HG03280 (cell line): ENCODE data around the gene OR2D2.
A peak's percentile ranks its signal among the peaks of the same experiment; 100 is the strongest.
"Not testable (repeated sequence)": the region's sequence is repeated elsewhere in the genome, so short reads cannot be mapped to it uniquely, and the experiment has no call there.

Source experiments
- ATAC-seq: cut with Tn5 transposase; IDR thresholded peaks from one replicate; pipeline ENCODE4 v1.9.1; 2021; ENCODE audit warnings: mild to moderate bottlenecking, moderate library complexity; ENCODE audit not compliant: unreplicated experiment

The OR2D2 gene

DNA sequence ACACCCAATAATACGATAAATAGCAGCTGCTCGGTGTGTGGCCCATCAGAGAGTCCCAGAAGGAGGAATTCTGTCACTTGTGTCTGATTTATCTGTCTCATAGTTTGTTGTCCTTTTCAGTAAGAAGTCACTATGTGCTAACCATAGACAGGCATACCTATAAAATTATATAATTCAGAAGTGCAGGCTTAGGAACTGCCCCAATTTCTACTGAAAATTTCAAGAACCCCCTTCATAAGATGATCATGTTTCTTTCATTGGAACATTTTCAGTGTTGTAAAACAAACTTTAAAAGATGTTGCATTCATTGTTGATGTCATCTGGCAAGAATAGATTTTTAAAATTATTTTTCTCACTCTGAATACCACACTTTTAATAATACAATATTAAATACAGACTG is at the start of gene OR2D2:
Gene OR2D2, minus strand, starts transcription at position 101 of the 400 bp plus-strand sequence. Its CDS starts 0 bp downstream, at position 101.
- ATAC-seq = no peak

GRCh38 chr11:6941970-6942369 is 49.7 kb upstream of the OR2D2 start:
- ATAC-seq = no peak

DNA sequence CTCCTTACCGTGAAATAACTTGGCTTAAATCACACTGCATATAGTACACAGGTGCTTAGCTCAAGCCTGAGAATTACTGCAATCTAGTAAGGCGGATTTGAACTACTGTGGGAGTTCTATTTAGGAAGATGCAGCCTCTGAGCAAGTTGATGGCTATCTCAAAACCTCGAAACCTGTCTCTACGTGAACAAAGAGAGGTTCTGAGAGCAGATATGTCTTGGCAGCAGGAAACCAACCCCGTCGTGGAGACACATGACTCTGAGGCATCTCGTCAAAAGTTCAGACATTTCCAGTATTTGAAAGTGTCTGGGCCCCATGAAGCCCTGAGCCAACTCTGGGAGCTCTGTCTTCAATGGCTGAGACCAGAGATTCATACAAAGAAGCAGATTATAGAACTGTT is 39.8 kb upstream of the OR2D2 start:
- ATAC-seq = no peak

DNA sequence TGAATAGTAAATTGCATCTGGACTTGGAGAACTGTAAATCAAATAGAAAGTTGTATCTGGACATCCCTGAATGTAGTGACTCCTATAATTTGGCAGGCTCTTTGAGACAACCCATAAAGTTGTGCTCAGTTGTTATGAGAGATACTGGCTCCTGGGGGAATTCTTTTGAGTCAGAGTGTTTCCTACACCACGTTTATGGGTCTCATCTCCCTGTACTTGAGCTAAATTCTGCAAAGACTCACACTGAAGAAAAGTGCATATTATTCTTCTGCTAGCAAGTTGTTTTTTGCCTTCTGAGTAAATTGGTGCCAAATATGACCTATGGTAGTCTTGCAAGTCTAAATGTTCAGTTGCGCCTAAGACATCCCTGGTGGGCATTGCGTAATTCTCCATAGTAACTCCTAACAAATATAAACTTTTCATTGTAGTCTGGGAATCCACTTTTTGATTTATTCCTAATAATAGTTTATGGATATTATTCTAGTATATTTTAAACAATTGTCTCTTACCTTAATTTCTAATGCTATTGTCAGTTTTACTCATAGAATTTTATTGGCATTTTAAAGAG is 38.9 kb upstream of the OR2D2 start:
- ATAC-seq = no peak

GRCh38 chr11:6928916-6929315 is 36.6 kb upstream of the OR2D2 start:
- ATAC-seq = no peak

- peak; percentile 68 for ATAC-seq
Observed at GRCh38 chr11:6927030-6927617, 34.8 kb upstream of the OR2D2 start.

GRCh38 chr11:6926208-6927029 is 34.1 kb upstream of the OR2D2 start, which contains the start of gene ZNF215:
ZNF215 (plus strand) TSS chr11:6926426; CDS start chr11:6932273, 5,847 bp downstream.
- peak; percentile 75 for ATAC-seq

GRCh38 chr11:6925636-6926207 is 33.4 kb upstream of the OR2D2 start:
- ATAC-seq = peak; percentile 4

- no peak for ATAC-seq
Observed at GRCh38 chr11:6925007-6925577, 32.8 kb upstream of the OR2D2 start.

GRCh38 chr11:6920702-6921101 is 28.4 kb upstream of the OR2D2 start, which contains the start of gene OR2D3:
OR2D3 (plus strand) TSS chr11:6921002; CDS start chr11:6921002, 0 bp downstream.
- no peak for ATAC-seq

DNA sequence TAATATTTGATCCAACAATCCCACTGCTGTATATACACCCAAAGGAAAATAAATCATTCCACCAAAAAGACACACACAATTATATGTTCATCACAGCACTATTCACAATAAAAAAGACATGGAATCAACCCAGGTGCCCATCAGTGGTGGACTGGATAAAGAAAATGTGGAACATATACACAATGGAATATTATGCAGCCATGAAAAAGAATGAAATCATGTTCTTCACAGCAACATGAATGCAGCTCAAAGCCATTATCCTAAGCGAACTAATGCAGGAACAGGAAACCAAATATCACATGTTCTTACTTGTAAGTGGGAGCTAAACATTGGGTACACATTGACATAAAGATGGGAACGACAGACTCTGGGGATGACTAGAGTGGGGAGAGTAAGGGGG is 27.4 kb upstream of the OR2D2 start:
- ATAC-seq = no peak

- ATAC-seq = no peak
Observed at GRCh38 chr11:6911948-6912347, 19.6 kb upstream of the OR2D2 start.

DNA sequence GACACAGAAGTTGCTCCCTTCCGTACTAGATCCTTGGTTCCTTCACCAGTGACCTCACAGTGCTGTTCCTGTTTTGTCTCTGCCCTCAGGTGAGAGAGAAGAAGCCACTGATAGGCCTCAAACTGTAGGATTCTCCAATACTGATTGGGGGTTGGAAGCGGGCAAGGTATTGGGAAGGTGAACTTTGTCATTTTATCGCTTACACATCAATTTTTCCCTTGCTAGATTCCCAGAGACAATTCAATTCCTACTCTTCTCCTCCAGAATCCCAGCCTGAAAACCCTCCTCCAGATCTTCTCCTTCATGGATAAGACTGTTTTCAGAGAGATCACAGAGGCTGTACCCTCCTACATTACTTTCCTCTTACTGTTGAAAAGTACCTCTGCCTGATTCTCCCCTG is 19.1 kb upstream of the OR2D2 start:
- ATAC-seq = no peak

DNA sequence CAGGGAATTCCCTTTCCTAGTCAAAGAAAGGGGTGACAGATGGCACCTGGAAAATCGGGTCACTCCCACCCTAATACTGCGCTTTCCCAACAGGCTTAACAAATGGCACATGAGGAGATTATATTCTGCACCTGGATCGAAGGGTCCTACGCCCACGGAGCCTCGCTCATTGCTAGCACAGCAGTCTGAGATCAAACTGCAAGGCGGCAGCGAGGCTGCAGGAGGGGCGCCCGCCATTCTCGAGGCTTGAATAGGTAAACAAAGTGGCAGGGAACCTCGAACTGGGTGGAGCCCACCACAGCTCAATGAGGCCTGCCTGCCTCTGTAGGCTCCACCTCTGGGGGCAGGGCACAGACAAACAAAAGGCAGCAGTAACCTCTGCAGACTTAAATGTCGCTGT is 12.5 kb upstream of the OR2D2 start:
- not testable (repeated sequence) for ATAC-seq

- ATAC-seq = no peak
Observed at GRCh38 chr11:6900327-6900999, 8.2 kb upstream of the OR2D2 start.

GRCh38 chr11:6898911-6899310 is 6.6 kb upstream of the OR2D2 start:
- no peak for ATAC-seq

- ATAC-seq = peak; percentile 83
Observed at GRCh38 chr11:6895010-6895409, 2.7 kb upstream of the OR2D2 start.

GRCh38 chr11:6894097-6894496 is 1.8 kb upstream of the OR2D2 start:
- no peak for ATAC-seq

DNA sequence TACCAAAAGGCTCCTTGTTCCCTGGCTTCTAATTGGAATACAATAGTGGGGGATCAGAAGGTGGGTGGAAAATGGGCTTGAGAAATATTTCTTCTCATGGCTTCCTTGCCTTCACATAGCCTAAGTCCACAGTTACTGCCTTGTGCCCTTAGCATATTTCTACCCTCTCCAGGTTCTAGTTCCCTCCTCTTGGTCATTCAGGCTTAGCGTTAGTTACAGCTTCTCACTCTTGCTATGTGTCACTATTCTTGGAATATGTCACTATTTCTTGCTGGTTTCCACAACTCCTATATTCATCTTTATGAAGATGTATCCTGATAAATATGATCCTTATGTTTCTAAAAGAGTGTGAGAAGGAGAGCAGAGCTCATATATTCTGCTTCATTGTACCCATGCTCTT is 2.5 kb downstream of the OR2D2 start:
- no peak for ATAC-seq

DNA sequence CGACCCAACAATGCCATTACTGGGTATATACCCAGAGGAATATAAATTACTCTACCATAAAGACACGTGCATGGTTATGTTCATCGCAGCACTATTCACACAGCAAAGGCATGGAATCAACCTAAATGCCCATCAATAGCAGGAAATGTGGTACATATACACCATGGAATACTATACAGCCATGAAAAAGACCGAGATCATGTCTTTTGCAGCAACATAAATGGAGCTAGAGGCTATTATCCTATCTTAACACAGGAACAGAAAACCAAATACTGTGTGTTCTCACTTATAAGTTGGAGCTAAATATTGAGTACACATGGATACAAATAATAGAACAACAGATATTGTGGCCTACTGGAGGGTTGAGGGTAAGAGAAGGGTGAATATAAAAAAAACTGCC is 3.5 kb downstream of the OR2D2 start:
- ATAC-seq = no peak

DNA sequence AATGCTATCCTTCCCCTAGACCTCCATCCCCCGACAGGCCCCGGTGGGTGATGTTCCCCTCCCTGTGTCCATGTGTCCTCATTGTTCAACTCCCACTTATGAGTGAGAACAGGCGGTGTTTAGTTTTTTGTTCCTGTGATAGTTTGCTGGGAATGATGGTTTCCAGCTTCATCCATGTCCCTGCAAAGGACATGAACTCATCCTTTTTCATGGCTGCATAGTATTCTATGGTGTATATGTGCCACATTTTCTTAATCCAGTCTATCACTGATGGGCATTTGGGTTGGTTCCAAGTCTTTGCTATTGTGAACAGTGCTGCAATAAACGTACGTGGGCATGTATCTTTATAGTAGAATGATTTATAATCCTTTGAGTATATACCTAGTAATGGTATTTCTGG is 4.6 kb downstream of the OR2D2 start:
- ATAC-seq = not testable (repeated sequence)
